Left colon (tissue), 2 donors: ENCODE data around the gene VAC14. TPM values are rescaled to one million over a fixed set of nuclear protein-coding genes. Genes with fewer than 3 reads are reported as not detected.

Experiments
- ATAC-seq: fragments of 200-7000 bp; cut with Tn5 transposase; one replicate; pipeline ENCODE4 v1.9.1; 2020; ENCODE audit warnings: mild to moderate bottlenecking, moderate library complexity
- DNase-seq, 2 donors: peaks; one replicate each; pipeline ENCODE4 v3.0.0-alpha.2; 2020
- intact Hi-C, 2 donors: fragments of 100-400 bp; cut with DNase I in 1 of 2; cut with micrococcal nuclease in 1 of 2; formaldehyde crosslinking; loops; one replicate each; pipeline versions ENCODE4 v1.11.2 to v1.14.0; 2022; cut with DNase I, micrococcal nuclease
- total RNA-seq, 2 donors: library from RNA; stranded (reverse); fragmentation: NEBNext Ultra II Directional; extraction: Animal tissue kit (Norgen Biotek cat#: 25700); gene quantifications; one replicate each; pipeline ENCODE4 v1.2.1, GENCODE V29; 2021
- donor health status: DM: no; HTN: no; CAD: no.
- donor health status: DM: yes; HTN: yes; CAD: no.

The VAC14 gene
- total RNA-seq, 2 donors from 2014 or later, result 26.9 to 32.1 TPM

GRCh38 chr16:70767377-70768202 lies 33.4 kb downstream of the VAC14 start:
- ATAC-seq, result no peak
- intact Hi-C loops, result loop anchor here in 1 of 2 donors (10.0 kb wide), 1 partner anchor 93 kb away; no protein-coding TSS in a partner anchor
- no peak for DNase-seq

- intact Hi-C loops, result loop anchor here in 1 of 2 donors (10.0 kb wide), 1 partner anchor 92 kb away; no protein-coding TSS in a partner anchor
- ATAC-seq, result no peak
- no peak for DNase-seq
These were observed 34.3 kb downstream of the VAC14 start for GRCh38 chr16:70766658-70767057.

- DNase-seq, result no peak
- ATAC-seq, result no peak
- intact Hi-C loops, result loop anchor here in 1 of 2 donors (10.0 kb wide), 1 partner anchor 91 kb away; no protein-coding TSS in a partner anchor
These were observed 34.8 kb downstream of the VAC14 start for GRCh38 chr16:70766176-70766575.

DNA sequence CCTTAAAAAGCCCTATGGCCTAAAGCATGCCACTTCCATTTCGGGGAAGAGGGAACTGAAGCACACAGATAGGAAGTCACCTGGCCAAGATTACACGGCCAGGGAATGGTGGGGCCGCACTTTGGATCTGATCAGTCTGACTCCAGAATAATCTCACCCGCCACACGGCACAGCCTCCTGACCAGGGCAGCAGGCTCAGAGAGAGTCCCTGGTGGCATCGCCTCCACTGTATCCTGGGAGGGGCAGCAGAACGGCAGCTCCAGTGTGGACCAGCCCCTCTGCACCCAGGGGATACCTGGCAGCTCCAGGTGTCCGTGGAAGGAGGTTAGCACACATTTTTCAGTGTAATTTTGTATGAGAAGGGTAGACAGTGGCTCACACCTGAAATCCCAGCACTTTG lies 35.5 kb downstream of the VAC14 start:
- intact Hi-C loops, result loop anchor here in 1 of 2 donors (10.0 kb wide), 1 partner anchor 91 kb away; no protein-coding TSS in a partner anchor
- ATAC-seq, result no peak

DNA sequence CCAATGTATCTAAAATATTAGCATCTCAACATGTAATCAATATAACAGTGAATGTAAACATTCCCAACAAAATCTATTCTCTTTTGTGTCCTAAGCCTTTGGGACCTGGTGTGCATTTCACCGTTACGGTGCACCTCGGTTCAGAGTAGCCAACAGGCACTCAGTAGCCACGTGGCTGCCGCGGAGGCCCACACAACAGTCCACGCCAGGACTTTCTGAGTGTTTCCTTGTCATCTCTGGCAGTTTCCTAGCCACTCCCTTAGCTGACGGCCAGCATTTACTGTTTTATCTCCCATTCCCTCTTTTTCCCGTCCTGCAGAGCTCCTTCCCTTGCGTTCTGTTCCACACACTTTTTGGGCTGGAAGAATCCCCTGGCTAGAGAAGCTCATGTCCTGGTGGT lies 36.3 kb downstream of the VAC14 start:
- DNase-seq (no peak), ATAC-seq (no peak)
- intact Hi-C loops, result loop anchor here in 1 of 2 donors (10.0 kb wide), 1 partner anchor 90 kb away; no protein-coding TSS in a partner anchor

More for the DNA sequence above, 35.5 kb downstream of the VAC14 start:
- DNase-seq, result no peak

- ATAC-seq (no peak), DNase-seq (no peak)
- intact Hi-C loops, result loop anchor here in 1 of 2 donors (10.0 kb wide), 1 partner anchor 85 kb away; no protein-coding TSS in a partner anchor
These were observed 40.7 kb downstream of the VAC14 start for GRCh38 chr16:70760221-70760620.

DNA sequence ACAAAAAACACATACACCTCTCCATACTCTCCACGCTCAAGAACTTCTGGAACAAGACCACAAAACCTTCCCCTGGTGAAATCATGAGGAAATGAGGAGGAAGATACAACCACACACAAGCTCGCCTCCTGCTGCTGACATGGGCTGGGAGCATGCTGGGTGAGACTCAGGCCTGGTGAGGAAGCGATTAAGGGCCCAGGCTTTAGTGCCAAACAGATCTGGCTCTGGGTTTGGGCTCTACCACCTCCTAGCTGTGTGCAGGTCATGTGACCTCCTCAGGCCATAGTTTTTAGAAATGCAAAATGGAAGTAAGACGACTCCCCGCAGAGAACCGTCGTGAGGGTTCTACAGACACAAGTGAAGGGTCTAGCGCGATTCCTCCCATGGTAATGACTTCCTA lies 41.3 kb downstream of the VAC14 start:
- intact Hi-C loops, result loop anchor here in 1 of 2 donors (10.0 kb wide), 1 partner anchor 85 kb away; no protein-coding TSS in a partner anchor
- ATAC-seq (no peak), DNase-seq (no peak)

DNA sequence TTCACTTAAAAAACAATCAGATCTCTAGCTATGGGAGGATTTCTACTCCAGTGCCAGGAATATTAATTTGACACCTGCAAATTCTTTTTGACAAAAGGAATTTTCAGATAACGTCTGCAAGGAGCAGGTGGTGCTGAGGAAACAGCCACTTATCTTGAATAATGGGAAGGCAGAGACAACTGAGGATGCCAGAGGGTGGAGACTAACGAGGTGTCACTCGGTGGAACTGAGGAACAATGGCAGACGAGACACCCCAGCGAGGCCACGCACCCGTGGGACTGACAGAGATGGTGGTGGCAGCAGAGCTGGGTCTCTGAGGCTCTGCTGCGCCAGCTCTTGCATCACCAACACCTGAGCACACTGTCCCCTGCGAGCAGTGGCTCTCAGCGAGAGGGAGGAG lies 42.2 kb downstream of the VAC14 start:
- DNase-seq (no peak), ATAC-seq (no peak)
- intact Hi-C loops, result no loop called here

- no peak for DNase-seq
- ATAC-seq, result no peak
- intact Hi-C loops, result no loop called here
These were observed 43.8 kb downstream of the VAC14 start for GRCh38 chr16:70757183-70757582.

- intact Hi-C loops, result no loop called here
These were observed 44.9 kb downstream of the VAC14 start for GRCh38 chr16:70756071-70756470.

GRCh38 chr16:70754851-70755600 lies 45.9 kb downstream of the VAC14 start:
- DNase-seq (no peak), ATAC-seq (no peak)
- intact Hi-C loops, result no loop called here

More at GRCh38 chr16:70756071-70756470, 44.9 kb downstream of the VAC14 start:
- ATAC-seq (no peak), DNase-seq (no peak)

DNA sequence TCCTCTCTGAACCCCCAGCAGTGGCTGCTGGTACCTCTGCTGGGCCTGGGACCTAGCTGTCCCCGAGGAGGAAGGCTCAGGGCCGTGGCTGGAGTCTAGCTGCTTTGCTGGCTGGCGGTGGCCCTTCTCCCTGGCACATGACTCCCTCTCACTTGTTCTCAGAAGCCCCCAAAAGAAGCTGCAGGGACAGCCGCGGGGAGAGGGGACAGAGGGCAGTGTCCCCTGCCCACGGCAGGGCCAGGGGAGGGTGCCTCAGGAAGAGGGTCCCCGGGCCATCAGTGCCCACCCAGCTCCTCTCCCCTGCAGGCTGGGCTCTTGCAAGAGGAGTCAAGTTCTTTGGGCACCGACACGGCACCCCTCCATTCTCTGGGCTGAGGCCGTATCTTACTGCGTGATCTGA lies 46.6 kb downstream of the VAC14 start:
- intact Hi-C loops, result no loop called here
- DNase-seq, result no peak
- no peak for ATAC-seq

DNA sequence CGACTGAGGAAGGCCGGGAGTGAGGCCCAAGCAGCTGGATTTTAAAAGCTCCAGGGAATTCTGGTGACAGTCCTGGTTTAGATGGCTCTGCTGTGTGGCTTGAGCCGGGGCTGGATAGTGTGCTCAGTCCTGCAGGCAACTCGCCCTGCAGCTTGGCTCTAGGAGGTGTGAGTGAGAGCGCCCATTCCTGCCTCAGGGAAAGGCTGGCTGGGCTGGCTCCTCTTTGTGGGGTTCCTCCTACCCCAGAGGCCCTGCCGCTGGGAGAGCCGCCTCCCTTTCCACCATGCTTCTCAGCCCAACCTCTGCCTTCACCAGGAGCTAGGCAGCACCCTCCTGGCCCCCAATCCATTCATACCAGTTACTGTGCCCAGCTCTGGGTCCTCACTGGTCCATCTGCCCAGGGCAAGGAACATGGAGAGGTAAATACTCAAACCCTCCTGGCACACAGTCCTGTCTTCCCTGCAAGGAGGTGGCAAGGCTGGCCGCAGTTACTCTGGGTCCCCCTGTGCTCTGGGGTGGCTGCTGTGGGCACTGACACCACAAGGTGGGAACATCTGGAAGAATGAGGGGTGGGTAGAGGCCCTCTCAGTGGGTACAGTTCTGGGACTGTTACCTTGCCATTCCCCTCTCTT lies 47.1 kb downstream of the VAC14 start:
- no peak for DNase-seq
- intact Hi-C loops, result no loop called here
- ATAC-seq, result no peak

DNA sequence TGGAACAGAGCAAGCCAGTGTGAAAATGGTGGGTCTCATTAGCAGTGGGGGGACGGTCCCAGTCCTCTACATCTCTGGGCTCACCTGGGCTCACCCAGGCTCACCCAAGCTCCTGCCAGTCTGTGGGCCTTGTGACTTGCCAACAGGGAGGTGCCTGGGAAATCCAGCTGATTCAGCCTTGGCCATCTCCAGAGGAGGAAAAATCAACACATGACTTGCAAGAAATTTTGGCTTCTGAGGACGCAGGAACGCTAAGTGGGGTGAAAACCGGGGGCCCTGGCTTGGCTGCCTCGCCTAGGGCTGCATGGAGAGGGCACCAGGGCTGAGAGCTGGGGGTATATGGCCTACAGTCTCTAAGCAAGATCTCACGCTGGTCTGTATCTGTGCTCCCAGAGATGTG lies 47.7 kb downstream of the VAC14 start:
- ATAC-seq (no peak), DNase-seq (no peak)
- intact Hi-C loops, result no loop called here

GRCh38 chr16:70752426-70752825 lies 48.5 kb downstream of the VAC14 start:
- ATAC-seq, result no peak
- intact Hi-C loops, result no loop called here
- no peak for DNase-seq

GRCh38 chr16:70751593-70751992 lies 49.4 kb downstream of the VAC14 start:
- intact Hi-C loops, result no loop called here
- DNase-seq (peak in 1 of 2 donors; percentile 52), ATAC-seq (peak; percentile 56)

DNA sequence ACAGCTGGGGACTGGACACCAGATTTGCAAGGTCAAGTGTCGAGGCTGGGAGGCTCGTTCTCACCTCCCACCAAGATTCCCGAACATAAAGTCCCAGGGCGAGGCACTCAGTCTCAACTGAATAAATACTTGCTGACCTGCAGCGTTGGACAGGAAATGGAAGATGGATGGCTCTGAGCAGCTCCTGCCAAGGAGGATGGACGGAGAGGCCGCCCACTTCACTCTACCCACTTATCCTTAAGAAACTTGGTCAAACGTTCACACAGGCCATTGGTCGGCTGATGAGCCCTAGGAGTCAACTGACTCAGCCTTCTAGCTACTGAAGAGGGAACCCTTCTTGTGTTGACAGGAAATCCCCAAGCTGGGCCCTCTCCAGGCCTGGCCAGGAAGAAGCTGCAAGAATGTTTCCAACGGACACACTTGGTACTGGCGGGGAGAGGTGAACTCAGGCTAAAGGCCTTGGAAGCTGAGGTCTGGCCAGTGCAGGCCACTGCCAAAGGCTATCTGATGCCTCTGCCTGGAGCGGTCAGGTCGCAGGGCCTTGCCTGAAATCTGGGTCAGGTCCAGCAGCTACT lies 50.0 kb downstream of the VAC14 start:
- peak; percentile 44 to 69 for DNase-seq
- intact Hi-C loops, result no loop called here

GRCh38 chr16:70749681-70750601 lies 51.0 kb downstream of the VAC14 start:
- intact Hi-C loops, result loop anchor here in 1 of 2 donors (10.0 kb wide), 1 partner anchor 65 kb away; the partner anchor contains the start of gene MTSS2
- ATAC-seq, result no peak
- DNase-seq, result no peak

More for the DNA sequence above, 50.0 kb downstream of the VAC14 start:
- no peak for ATAC-seq
